Loucy (cell line): Measurements from ENCODE around the gene ZNF92.

Experiments used
- H2AFZ ChIP-seq: fragments of 200-600 bp; sonication (generic); 2 replicates; pipeline ENCODE4 v1.6.0; 2016; ENCODE audit warnings: antibody characterized with exemption, mild to moderate bottlenecking, low read length, moderate library complexity
- H3F3A ChIP-seq: fragments of 200-600 bp; 2 replicates; pipeline ENCODE4 v1.6.0; 2016; ENCODE audit warnings: antibody characterized with exemption, low read depth, mild to moderate bottlenecking
- H3K27me3 ChIP-seq: fragments of 200-600 bp; sonication (generic); 2 replicates; pipeline ENCODE4 v1.6.1; 2014; ENCODE audit warnings: low read length, mild to moderate bottlenecking; ENCODE audit not compliant: insufficient read depth, poor library complexity, severe bottlenecking
- H3K36me3 ChIP-seq: fragments of 200-600 bp; sonication (generic); 2 replicates; pipeline ENCODE4 v1.6.1; 2016; ENCODE audit warnings: low read length; ENCODE audit not compliant: insufficient read depth
- H3K4me1 ChIP-seq: fragments of 200-600 bp; sonication (generic); 2 replicates; pipeline ENCODE4 v1.5.1; 2014; ENCODE audit warnings: low read length, mild to moderate bottlenecking; ENCODE audit not compliant: insufficient read depth, poor library complexity, severe bottlenecking
- H3K4me2 ChIP-seq: fragments of 200-600 bp; sonication (generic); 2 replicates; pipeline ENCODE4 v1.6.0; 2014; ENCODE audit warnings: antibody characterized with exemption, low read length, low read depth, mild to moderate bottlenecking; ENCODE audit not compliant: poor library complexity, severe bottlenecking
- H3K4me3 ChIP-seq: fragments of 200-600 bp; sonication (generic); 2 replicates; pipeline ENCODE4 v1.5.1; 2014; ENCODE audit warnings: low read length, mild to moderate bottlenecking, mixed read lengths; ENCODE audit not compliant: poor library complexity, severe bottlenecking
- H3K79me2 ChIP-seq: fragments of 200-600 bp; sonication (generic); 2 replicates; pipeline ENCODE4 v1.6.1; 2014; ENCODE audit warnings: low read length; ENCODE audit not compliant: insufficient read depth
- H3K9ac ChIP-seq: fragments of 200-600 bp; sonication (generic); 2 replicates; pipeline ENCODE4 v1.6.0; 2014; ENCODE audit warnings: mild to moderate bottlenecking, low read depth, low read length, moderate library complexity; ENCODE audit not compliant: poor library complexity, severe bottlenecking
- H3K9me2 ChIP-seq: fragments of 200-600 bp; sonication (generic); replicated peaks from 2 replicates; pipeline ENCODE4 v1.6.1; 2016; ENCODE audit warnings: low read depth, low read length, mixed read lengths
- H3K9me3 ChIP-seq: fragments of 200-600 bp; sonication (generic); 2 replicates; pipeline ENCODE4 v1.6.1; 2014; ENCODE audit warnings: mild to moderate bottlenecking, antibody characterized with exemption, low read length, low read depth; ENCODE audit not compliant: insufficient read depth
- H4K20me1 ChIP-seq: fragments of 200-600 bp; sonication (generic); 2 replicates; pipeline ENCODE4 v1.6.0; 2014; ENCODE audit warnings: antibody characterized with exemption, low read length, mild to moderate bottlenecking; ENCODE audit not compliant: insufficient read depth, poor library complexity, severe bottlenecking
- CTCF ChIP-seq: fragments of 200-600 bp; sonication (generic); conservative IDR thresholded peaks from 2 replicates; pipeline ENCODE4 v1.5.1; 2014; ENCODE audit warnings: mild to moderate bottlenecking, antibody characterized with exemption, low read length
- EZH2phosphoT487 ChIP-seq: fragments of 200-600 bp; IDR thresholded peaks from 2 replicates; pipeline ENCODE4 v1.6.1; 2018; ENCODE audit warnings: antibody characterized with exemption, mild to moderate bottlenecking, moderate library complexity, borderline replicate concordance

ZNF92 gene

GRCh38 chr7:65429642-65430343, 56.1 kb downstream of the ZNF92 start:
- Histone ChIP-seq H3K4me3 (no peak overlapping the region), H3F3A (no peaks in the 10 kb centered on the region), H2AFZ (no peak overlapping the region), H3K9me3 (peaks cover 9% of the 10 kb centered on the region; the same call in 1 of the 2 replicates), H3K9ac (no peak overlapping the region), H3K4me1 (no peaks in the 10 kb centered on the region), H3K27me3 (no peaks in the 10 kb centered on the region), H3K36me3 (no peaks in the 10 kb centered on the region), H4K20me1 (no peaks in the 10 kb centered on the region), H3K9me2 (no peaks in the 10 kb centered on the region), H3K4me2 (no peak overlapping the region), H3K79me2 (no peaks in the 10 kb centered on the region)
- no peak for TF ChIP-seq EZH2phosphoT487
- TF ChIP-seq CTCF, result no peak

GRCh38 chr7:65430344-65431186, 56.9 kb downstream of the ZNF92 start:
- Histone ChIP-seq H3K9me2 (no peaks in the 10 kb centered on the region), H2AFZ (no peak overlapping the region), H3K36me3 (no peaks in the 10 kb centered on the region), H3K79me2 (no peaks in the 10 kb centered on the region), H3K4me1 (no peaks in the 10 kb centered on the region), H3F3A (no peaks in the 10 kb centered on the region), H3K4me3 (no peak overlapping the region), H3K9ac (no peak overlapping the region), H3K9me3 (peaks cover 9% of the 10 kb centered on the region; the same call in 1 of the 2 replicates), H3K27me3 (no peaks in the 10 kb centered on the region), H3K4me2 (no peak overlapping the region), H4K20me1 (no peaks in the 10 kb centered on the region)
- TF ChIP-seq EZH2phosphoT487 (no peak), CTCF (no peak)

GRCh38 chr7:65434307-65434706, 60.7 kb downstream of the ZNF92 start:
- H3K9ac ChIP-seq, result no peak overlapping the region
- H3F3A ChIP-seq, result no peaks in the 10 kb centered on the region
- no peak overlapping the region for H3K4me3 ChIP-seq
- H3K36me3 ChIP-seq, result no peaks in the 10 kb centered on the region
- no peaks in the 10 kb centered on the region for H3K4me1 ChIP-seq
- H3K9me2 ChIP-seq, result no peaks in the 10 kb centered on the region
- no peak overlapping the region for H3K4me2 ChIP-seq
- H3K27me3 ChIP-seq, result no peaks in the 10 kb centered on the region
- no peaks in the 10 kb centered on the region for H3K79me2 ChIP-seq
- H3K9me3 ChIP-seq, result peaks cover 3% of the 10 kb centered on the region; the same call in 1 of the 2 replicates
- TF ChIP-seq EZH2phosphoT487 (no peak), CTCF (no peak)
- H4K20me1 ChIP-seq, result no peaks in the 10 kb centered on the region
- no peak overlapping the region for H2AFZ ChIP-seq
